ENCODE measurements around the gene CREB5.

Gene CREB5

DNA sequence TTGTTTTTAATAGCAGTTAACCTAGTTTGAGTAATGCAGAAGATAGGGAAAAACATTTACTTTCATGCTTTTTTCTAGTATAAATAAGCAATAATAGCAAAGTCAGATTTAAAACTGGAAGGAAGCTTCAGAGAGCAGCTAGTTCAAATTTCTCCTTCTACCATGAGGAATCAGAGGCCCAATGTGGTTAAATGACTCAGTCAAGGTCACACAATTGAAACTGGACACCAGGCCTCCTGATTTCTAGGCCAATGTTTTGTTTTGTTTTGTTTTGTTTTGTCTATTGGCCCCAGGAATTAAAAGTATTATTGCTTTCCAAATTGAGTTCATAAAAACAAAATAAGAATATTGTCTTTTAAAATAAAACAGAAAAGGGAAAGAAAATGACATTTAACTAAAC is 423.5 kb downstream of the CREB5 start:
- no peak for DNase-seq (ENCODE audit: low read depth)

DNA sequence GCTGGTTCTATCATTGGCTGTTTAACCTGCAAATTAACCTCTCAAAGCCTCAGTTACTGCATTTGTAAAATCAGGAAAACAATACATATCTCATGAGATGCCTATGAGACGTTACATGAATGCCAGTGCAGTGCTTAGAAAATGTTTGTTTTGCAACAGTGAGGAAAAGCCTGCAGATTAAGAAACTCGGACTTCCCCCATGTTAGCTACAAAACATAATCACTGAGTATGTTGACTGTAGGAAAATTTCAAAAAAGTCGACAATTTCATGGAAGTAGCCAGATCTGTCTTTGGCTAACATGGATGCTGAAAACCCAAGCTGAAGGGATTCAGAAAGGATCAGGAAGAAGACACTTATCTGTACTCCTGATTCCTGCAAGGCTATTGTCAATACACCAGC is 424.4 kb downstream of the CREB5 start:
- no peak for TF ChIP-seq CTCF (IDR thresholded peaks at IDR 0.05; ENCODE audit: low read depth, low read length, missing control alignments)
- H3K4me3 ChIP-seq (ENCODE audit: low read depth, low read length), result no peak overlapping the region
- no peak for DNase-seq (ENCODE audit: low read depth)

More for the DNA sequence above, 423.5 kb downstream of the CREB5 start:
- TF ChIP-seq CTCF (IDR thresholded peaks at IDR 0.05; ENCODE audit: low read depth, low read length, missing control alignments), result no peak
- H3K4me3 ChIP-seq (ENCODE audit: low read depth, low read length), result no peak overlapping the region

GRCh38 chr7:28837216-28837615 is 424.9 kb downstream of the CREB5 start:
- no peak for DNase-seq (ENCODE audit: low read depth)
- H3K4me3 ChIP-seq (ENCODE audit: low read depth, low read length), result no peak overlapping the region
- TF ChIP-seq CTCF (IDR thresholded peaks at IDR 0.05; ENCODE audit: low read depth, low read length, missing control alignments), result no peak

DNA sequence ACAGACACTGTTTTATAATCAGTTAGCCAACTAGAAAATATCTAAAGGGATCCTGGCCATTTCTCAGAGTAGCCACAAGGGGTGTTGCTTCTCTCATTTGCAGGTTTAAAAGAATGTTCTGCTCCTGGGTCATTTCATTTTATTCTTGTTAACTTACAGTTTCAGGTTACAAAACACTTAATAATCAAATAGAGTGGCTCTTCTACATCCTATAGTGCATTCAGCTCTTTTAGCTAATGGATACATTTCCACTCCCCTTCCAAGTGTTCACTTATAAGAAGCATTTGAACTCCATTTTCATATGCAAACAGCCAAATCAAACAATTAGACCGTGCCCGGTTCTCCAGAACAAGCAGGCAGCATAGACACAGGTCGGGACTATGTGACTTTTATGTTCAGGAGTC is 428.3 kb downstream of the CREB5 start:
- H3K4me3 ChIP-seq (ENCODE audit: low read depth, low read length), result no peak overlapping the region
- peak; percentile 43 for TF ChIP-seq CTCF (IDR thresholded peaks at IDR 0.05; ENCODE audit: low read depth, low read length, missing control alignments)
- no peak for DNase-seq (ENCODE audit: low read depth)

GRCh38 chr7:28841766-28842165 is 429.4 kb downstream of the CREB5 start:
- TF ChIP-seq CTCF (IDR thresholded peaks at IDR 0.05; ENCODE audit: low read depth, low read length, missing control alignments), result no peak
- no peak overlapping the region for H3K4me3 ChIP-seq (ENCODE audit: low read depth, low read length)

DNA sequence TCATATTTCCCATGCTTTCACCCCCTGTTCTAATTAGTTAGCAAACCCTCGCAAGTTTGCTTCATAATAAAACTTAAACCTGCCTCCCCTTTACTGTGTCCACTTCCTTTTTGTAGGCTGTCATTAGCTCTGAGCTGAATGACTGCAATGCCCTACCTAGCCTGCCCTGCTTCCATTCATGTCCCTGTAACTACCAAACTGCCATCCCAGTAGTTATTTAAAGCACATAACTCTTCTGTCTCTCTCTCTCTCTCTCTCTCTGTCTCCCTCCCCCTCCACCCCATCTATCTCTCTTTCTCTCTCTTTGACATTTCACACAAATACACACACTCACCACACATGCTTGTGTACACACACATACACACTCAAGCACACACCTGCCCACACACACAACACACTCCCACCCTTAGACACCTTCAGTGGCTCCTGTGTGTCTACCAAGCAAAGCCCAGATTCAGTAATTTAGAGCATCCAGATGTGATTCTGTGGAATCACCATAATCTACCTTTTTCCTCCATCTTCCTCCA is 430.5 kb downstream of the CREB5 start:
- no peak for TF ChIP-seq CTCF (IDR thresholded peaks at IDR 0.05; ENCODE audit: low read depth, low read length, missing control alignments)
- no peak overlapping the region for H3K4me3 ChIP-seq (ENCODE audit: low read depth, low read length)
- DNase-seq (ENCODE audit: low read depth), result no peak

More at GRCh38 chr7:28841766-28842165, 429.4 kb downstream of the CREB5 start:
- DNase-seq (ENCODE audit: low read depth), result no peak

- H3K4me3 ChIP-seq (ENCODE audit: low read depth, low read length), result no peak overlapping the region
- no peak for DNase-seq (ENCODE audit: low read depth)
- TF ChIP-seq CTCF (IDR thresholded peaks at IDR 0.05; ENCODE audit: low read depth, low read length, missing control alignments), result no peak
These were observed 432.8 kb downstream of the CREB5 start for GRCh38 chr7:28845106-28845505.
